Posterior cingulate gyrus (tissue), 11 donors: ENCODE results near the gene NTS.

Experiments
- DNase-seq, 10 donors: peaks; one replicate each; pipeline versions ENCODE4 v3.0.0 to v3.0.0-alpha.2; 2020 to 2021; ENCODE audit warnings: mixed read lengths in 3 of 10
- intact Hi-C: fragments of 100-400 bp; cut with DNase I; formaldehyde crosslinking; loops from one replicate; pipeline ENCODE4 v1.15.1; 2023

NTS gene

GRCh38 chr12:85874031-85874461 lies at the start of gene NTS:
NTS (plus strand) TSS chr12:85874295; CDS start chr12:85874404, 109 bp downstream.
- no peak for DNase-seq

GRCh38 chr12:85825746-85826145 lies 48.3 kb upstream of the NTS start:
- DNase-seq = no peak
- intact Hi-C loops = no loop called here

More at GRCh38 chr12:85874031-85874461, at the start of gene NTS:
- intact Hi-C loops = loop anchor here (5.0 kb wide), 1 partner anchor 407 kb away; no protein-coding TSS in a partner anchor

- intact Hi-C loops = no loop called here
- no peak for DNase-seq
Measured at GRCh38 chr12:85828576-85828975, 45.5 kb upstream of the NTS start.

GRCh38 chr12:85829391-85829790 lies 44.7 kb upstream of the NTS start:
- intact Hi-C loops = no loop called here
- DNase-seq = no peak

DNA sequence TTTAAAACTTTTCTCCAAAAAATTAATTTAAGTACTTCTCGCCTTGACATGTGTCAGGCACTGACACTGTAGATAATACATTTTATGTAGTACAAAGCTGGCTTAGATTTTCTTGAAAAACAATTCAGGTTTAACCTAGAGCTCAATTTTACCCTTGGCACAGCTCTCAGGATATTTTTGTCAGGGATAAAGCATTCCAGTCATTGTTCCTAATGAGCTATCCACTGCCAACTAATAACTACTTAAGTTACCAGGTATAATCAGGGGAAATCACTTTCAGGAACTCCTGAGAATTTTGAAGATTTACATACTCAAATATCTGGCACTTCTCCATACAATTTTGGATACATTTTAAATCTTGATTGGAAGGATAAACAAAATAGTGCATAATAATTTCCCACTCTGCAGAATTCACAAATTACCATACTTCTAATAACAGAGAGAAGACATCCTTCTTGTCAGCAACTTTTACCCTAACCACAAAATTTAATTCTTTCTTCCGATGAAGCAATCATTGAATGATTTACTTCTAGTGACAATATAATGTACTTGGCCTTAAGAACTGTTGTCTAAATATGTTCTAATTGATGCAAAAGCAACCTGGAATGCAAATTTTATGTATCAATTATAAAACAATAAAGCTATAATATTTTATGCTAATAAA lies 42.6 kb upstream of the NTS start:
- DNase-seq = no peak
- intact Hi-C loops = no loop called here

DNA sequence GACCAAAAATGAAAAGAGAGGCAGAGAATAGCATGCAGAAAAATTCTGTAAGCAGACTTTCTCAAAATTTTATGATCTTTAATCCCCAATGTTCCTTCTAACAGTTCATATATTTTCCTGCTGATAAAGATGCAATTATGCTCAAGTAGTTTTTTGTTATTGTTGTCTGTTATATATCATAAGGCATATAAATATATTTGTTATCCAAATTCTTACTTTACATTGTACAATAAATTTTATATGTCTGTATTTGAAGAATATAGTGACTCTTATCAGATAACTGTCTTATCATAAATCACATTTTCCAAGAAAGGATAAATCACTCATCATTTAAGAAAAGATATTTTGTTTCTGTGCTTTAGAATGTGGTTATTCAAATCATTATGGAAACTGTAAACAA lies 40.5 kb upstream of the NTS start:
- no peak for DNase-seq
- intact Hi-C loops = no loop called here

DNA sequence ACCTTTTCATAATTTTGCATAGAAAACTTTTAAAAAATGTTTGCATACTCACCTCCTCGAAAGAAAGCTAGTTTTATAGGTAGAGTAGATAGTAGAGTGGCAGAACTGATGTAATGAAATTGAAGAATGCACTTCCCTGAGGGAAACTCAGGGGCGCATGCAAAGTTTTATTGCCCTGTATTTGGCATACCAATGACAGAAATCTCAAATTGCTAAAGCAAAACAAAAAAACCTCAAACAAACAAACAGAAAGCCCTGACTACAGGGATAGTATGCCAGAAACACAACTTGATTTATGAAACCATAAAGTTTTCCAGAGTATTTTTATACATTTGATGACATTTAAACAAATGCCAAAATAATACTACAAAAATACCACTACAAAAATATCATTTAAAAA lies 39.7 kb upstream of the NTS start:
- intact Hi-C loops = no loop called here
- DNase-seq = no peak

- DNase-seq = no peak
- intact Hi-C loops = no loop called here
Measured at GRCh38 chr12:85835426-85836196, 38.5 kb upstream of the NTS start.

GRCh38 chr12:85836197-85837090 lies 37.7 kb upstream of the NTS start, which contains the start of gene RASSF9:
RASSF9 (minus strand) TSS chr12:85836409; CDS start chr12:85836201, 208 bp downstream.
- intact Hi-C loops = no loop called here
- DNase-seq = peak in 2 of 10 donors; percentile 52 to 73

DNA sequence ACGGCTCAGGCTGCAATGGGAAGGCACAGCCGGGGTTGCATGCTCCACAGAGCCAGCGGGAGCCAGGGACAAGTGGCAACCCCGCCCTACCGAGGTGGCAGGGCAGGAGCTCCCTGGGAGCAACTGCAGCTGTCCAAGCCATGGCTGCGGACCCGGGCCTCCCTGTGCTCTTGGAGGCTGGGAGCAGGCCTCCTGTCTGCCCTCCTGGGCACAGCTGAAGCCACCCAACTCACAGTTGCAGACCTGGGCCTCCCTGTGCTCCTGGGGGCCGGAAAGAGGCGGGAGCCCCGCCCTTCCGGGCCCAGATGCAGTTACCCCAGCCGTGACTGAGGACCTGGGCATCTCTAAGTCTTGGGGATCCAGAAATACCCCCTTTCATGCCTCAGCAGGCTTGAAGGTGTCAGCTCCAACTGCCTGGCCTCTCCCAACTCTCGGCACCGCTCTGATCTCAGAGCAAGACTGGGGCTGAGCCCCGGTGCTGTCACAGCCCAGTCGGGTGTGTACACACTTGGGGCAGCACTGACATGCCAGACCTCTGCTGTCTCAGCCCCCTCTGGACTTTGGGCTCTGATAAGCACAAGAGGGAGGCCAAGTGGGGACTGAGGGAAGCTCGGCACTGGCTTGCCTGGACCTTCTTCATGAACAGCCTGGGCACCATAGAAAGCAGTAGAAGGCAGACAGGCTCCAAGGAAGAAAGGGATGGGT lies 30.3 kb upstream of the NTS start:
- intact Hi-C loops = no loop called here

GRCh38 chr12:85849344-85849743 lies 24.8 kb upstream of the NTS start:
- no peak for DNase-seq
- intact Hi-C loops = no loop called here

More for the DNA sequence above, 30.3 kb upstream of the NTS start:
- no peak for DNase-seq

GRCh38 chr12:85855305-85855704 lies 18.8 kb upstream of the NTS start:
- intact Hi-C loops = no loop called here
- DNase-seq = no peak

DNA sequence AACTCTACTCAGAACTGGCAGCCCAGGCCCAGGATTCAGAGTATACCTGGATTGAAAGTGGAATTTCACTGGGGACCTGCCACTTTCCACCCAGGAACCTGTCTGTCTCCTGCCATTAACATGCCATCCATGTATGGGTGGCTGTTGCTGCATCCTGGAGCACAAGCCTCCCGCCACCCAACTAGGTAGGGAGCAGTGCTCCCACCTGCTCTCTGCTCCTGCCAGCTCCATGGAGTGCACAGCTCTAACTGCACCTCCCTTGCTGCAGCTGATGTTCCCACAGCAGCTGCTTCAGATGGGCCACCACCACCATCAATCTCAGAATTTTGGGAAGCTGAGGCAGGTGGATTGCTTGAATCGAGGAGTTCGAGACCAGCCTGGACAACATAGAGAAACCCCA lies 17.1 kb upstream of the NTS start:
- intact Hi-C loops = no loop called here
- DNase-seq = no peak

- no peak for DNase-seq
- intact Hi-C loops = loop anchor here (5.0 kb wide), 1 partner anchor 289 kb away; no protein-coding TSS in a partner anchor
Measured at GRCh38 chr12:85865890-85866289, 8.2 kb upstream of the NTS start.

GRCh38 chr12:85866986-85867776 lies 6.9 kb upstream of the NTS start:
- no peak for DNase-seq

DNA sequence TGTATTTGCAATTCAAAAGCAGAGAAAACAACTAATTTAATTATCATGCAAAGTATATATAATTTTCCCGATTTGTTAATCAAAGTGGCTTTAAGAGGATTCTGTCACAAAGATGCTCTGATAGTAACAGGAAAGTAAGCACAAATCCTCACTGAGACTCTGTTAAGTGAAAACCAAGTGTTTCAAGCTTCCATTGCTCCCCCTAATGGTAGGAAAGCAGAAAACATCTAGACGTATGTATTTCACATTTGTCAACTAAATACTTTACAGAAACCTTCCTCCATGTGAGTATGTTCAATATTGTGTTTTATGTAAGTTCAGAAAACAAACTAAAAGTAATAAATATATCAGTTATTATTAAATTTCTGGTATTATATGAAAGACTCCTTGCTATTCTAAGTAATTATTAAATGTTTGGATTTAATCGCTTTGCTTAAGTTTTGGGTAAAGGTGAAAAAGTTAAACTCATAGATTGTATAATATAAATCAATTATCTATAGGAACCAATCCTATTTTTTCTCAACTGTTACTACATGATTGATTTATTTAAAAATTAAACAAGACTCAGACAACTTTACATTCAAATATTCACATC lies 1.5 kb upstream of the NTS start:
- intact Hi-C loops = loop anchor here (5.0 kb wide), 1 partner anchor 405 kb away; no protein-coding TSS in a partner anchor

More at GRCh38 chr12:85866986-85867776, 6.9 kb upstream of the NTS start:
- intact Hi-C loops = loop anchor here (5.0 kb wide), 1 partner anchor 290 kb away; no protein-coding TSS in a partner anchor

GRCh38 chr12:85877459-85877858 lies 3.4 kb downstream of the NTS start:
- DNase-seq = no peak
- intact Hi-C loops = no loop called here

More for the DNA sequence above, 1.5 kb upstream of the NTS start:
- DNase-seq = no peak

DNA sequence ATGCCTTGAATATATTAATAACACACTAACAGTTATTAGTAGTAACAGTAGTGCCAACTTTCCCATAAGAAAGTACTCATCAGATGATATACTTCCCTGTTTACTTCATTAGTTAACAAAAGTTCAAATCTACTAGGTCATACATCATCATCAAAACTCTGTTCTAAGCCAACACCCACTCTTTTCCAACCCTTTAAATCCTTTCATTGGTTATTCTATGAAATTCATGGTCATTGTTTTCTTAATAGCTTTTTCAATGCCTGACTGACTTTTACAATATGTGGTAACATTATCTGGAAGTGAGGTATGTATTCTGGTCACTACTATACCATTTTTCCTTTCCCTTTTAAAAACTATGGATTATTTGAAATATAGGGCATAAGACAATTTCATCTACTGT lies 9.7 kb downstream of the NTS start:
- intact Hi-C loops = no loop called here
- DNase-seq = no peak

DNA sequence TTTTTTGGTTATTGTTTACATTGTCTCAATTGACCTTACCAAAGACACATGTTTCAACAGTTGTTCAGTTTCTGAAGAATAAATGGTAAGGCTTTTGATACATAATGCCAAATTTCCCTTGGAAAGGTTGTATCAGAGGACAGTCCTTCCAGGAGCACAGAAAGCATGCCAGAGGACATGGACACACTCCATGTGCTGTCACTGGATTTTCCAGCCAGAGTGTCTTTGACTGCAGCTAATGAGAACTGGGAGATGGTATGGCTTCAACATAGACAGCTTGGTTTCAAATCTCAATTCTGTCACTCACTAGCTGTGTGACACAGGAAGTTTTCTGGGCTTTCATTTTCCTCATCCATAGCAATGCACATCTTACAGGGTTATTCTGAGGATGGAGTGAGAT lies 20.6 kb downstream of the NTS start:
- DNase-seq = no peak
- intact Hi-C loops = no loop called here
